Measurements from ENCODE around the gene PAM. TPM values are rescaled to one million over a fixed set of nuclear protein-coding genes. Genes with fewer than 3 reads are reported as not detected.

PAM gene
- total RNA-seq, 1 experiment from 2014 or later: 90.0 TPM

- H3K9ac ChIP-seq (ENCODE audit: low read length): no peak overlapping the region
- ATAC-seq: no peak
- no peaks in the 10 kb centered on the region for H3K36me3 ChIP-seq (ENCODE audit: low read depth, low read length)
- H3K4me2 ChIP-seq (ENCODE audit: low read length): no peak overlapping the region
- no peaks in the 10 kb centered on the region for H3K9me3 ChIP-seq (ENCODE audit: low read length)
- H4K20me1 ChIP-seq (ENCODE audit: low read length): no peaks in the 10 kb centered on the region
- H3K27ac ChIP-seq (ENCODE audit: low read length): no peak overlapping the region
- BruUV-seq (replicated peaks): no TSS peak
- no peaks in the 10 kb centered on the region for H3K27me3 ChIP-seq (ENCODE audit: low read length)
- H3K4me1 ChIP-seq (ENCODE audit: insufficient read depth, low read length): no peaks in the 10 kb centered on the region
- no peaks in the 10 kb centered on the region for H3F3A ChIP-seq (ENCODE audit: low read length, unreplicated experiment)
- no peak for DNase-seq
- ChIA-PET POLR2A (ENCODE audit: unreplicated experiment) (interaction anchor here (0.6 kb wide), 1 partner anchor 47 kb away, joined by 8 read pairs; no protein-coding TSS in a partner anchor), CTCF (no interaction called here)
- H2AFZ ChIP-seq (ENCODE audit: low read length): no peak overlapping the region
- no peaks in the 10 kb centered on the region for H3K9me2 ChIP-seq (replicated peaks; ENCODE audit: low read length)
- no peak for TF ChIP-seq CTCF (conservative IDR thresholded peaks at IDR 0.05; ENCODE audit: low read depth, low read length)
- TF ChIP-seq EZH2 (IDR thresholded peaks at IDR 0.05; ENCODE audit: low read length, unreplicated experiment): no peak
- TF ChIP-seq EZH2phosphoT487 (IDR thresholded peaks at IDR 0.05; ENCODE audit: borderline replicate concordance, low read length): no peak
- intact Hi-C loops (cut with micrococcal nuclease): no loop called here
- H3K79me2 ChIP-seq (ENCODE audit: low read length): no peaks in the 10 kb centered on the region
- no peak overlapping the region for H3K4me3 ChIP-seq (ENCODE audit: low read length)
These were observed 80.6 kb downstream of the PAM start for GRCh38 chr5:102835717-102836116.

- no peaks in the 10 kb centered on the region for H4K20me1 ChIP-seq (ENCODE audit: low read length)
- H3K4me3 ChIP-seq (ENCODE audit: low read length): no peak overlapping the region
- H3K9me3 ChIP-seq (ENCODE audit: low read length): no peaks in the 10 kb centered on the region
- H3F3A ChIP-seq (ENCODE audit: low read length, unreplicated experiment): no peaks in the 10 kb centered on the region
- H3K27me3 ChIP-seq (ENCODE audit: low read length): no peaks in the 10 kb centered on the region
- intact Hi-C loops (cut with micrococcal nuclease): no loop called here
- H3K9me2 ChIP-seq (replicated peaks; ENCODE audit: low read length): no peaks in the 10 kb centered on the region
- H3K79me2 ChIP-seq (ENCODE audit: low read length): no peaks in the 10 kb centered on the region
- no peak overlapping the region for H3K4me2 ChIP-seq (ENCODE audit: low read length)
- no peak for DNase-seq
- no peak for TF ChIP-seq EZH2phosphoT487 (IDR thresholded peaks at IDR 0.05; ENCODE audit: borderline replicate concordance, low read length)
- TF ChIP-seq CTCF (conservative IDR thresholded peaks at IDR 0.05; ENCODE audit: low read depth, low read length): no peak
- TF ChIP-seq EZH2 (IDR thresholded peaks at IDR 0.05; ENCODE audit: low read length, unreplicated experiment): no peak
- H2AFZ ChIP-seq (ENCODE audit: low read length): no peak overlapping the region
- no peak for ATAC-seq
- CTCF ChIA-PET: no interaction called here
- H3K9ac ChIP-seq (ENCODE audit: low read length): no peak overlapping the region
- POLR2A ChIA-PET (ENCODE audit: unreplicated experiment): no interaction called here
- no peaks in the 10 kb centered on the region for H3K4me1 ChIP-seq (ENCODE audit: insufficient read depth, low read length)
- H3K27ac ChIP-seq (ENCODE audit: low read length): no peak overlapping the region
- no TSS peak for BruUV-seq (replicated peaks)
- no peaks in the 10 kb centered on the region for H3K36me3 ChIP-seq (ENCODE audit: low read depth, low read length)
These were observed 85.9 kb downstream of the PAM start for GRCh38 chr5:102841021-102841420.

GRCh38 chr5:102843997-102844396, 88.9 kb downstream of the PAM start:
- no peaks in the 10 kb centered on the region for H3K9me3 ChIP-seq (ENCODE audit: low read length)
- no peaks in the 10 kb centered on the region for H3K79me2 ChIP-seq (ENCODE audit: low read length)
- no TSS peak for BruUV-seq (replicated peaks)
- no peaks in the 10 kb centered on the region for H3K9me2 ChIP-seq (replicated peaks; ENCODE audit: low read length)
- intact Hi-C loops (cut with micrococcal nuclease): no loop called here
- DNase-seq: no peak
- ATAC-seq: no peak
- ChIA-PET CTCF (interaction anchor here (1.0 kb wide), 1 partner anchor 163 kb away, joined by 3 read pairs; no protein-coding TSS in a partner anchor), POLR2A (ENCODE audit: unreplicated experiment) (interaction anchor here (0.7 kb wide), 1 partner anchor 34 kb away, joined by 3 read pairs; no protein-coding TSS in a partner anchor)
- H3K9ac ChIP-seq (ENCODE audit: low read length): no peak overlapping the region
- no peaks in the 10 kb centered on the region for H4K20me1 ChIP-seq (ENCODE audit: low read length)
- H3K36me3 ChIP-seq (ENCODE audit: low read depth, low read length): no peaks in the 10 kb centered on the region
- no peak overlapping the region for H2AFZ ChIP-seq (ENCODE audit: low read length)
- no peak overlapping the region for H3K4me2 ChIP-seq (ENCODE audit: low read length)
- H3K27me3 ChIP-seq (ENCODE audit: low read length): no peaks in the 10 kb centered on the region
- H3K27ac ChIP-seq (ENCODE audit: low read length): no peak overlapping the region
- TF ChIP-seq EZH2phosphoT487 (IDR thresholded peaks at IDR 0.05; ENCODE audit: borderline replicate concordance, low read length) (no peak), EZH2 (IDR thresholded peaks at IDR 0.05; ENCODE audit: low read length, unreplicated experiment) (no peak), CTCF (conservative IDR thresholded peaks at IDR 0.05; ENCODE audit: low read depth, low read length) (no peak)
- no peak overlapping the region for H3K4me3 ChIP-seq (ENCODE audit: low read length)
- no peaks in the 10 kb centered on the region for H3F3A ChIP-seq (ENCODE audit: low read length, unreplicated experiment)
- no peaks in the 10 kb centered on the region for H3K4me1 ChIP-seq (ENCODE audit: insufficient read depth, low read length)

All from PC-3 (cell line).